ENCODE results near the gene CDKAL1.
"Not testable (repeated sequence)": the region's sequence is repeated elsewhere in the genome, so short reads cannot be mapped to it uniquely, and the experiment has no call there.

CDKAL1 gene

DNA sequence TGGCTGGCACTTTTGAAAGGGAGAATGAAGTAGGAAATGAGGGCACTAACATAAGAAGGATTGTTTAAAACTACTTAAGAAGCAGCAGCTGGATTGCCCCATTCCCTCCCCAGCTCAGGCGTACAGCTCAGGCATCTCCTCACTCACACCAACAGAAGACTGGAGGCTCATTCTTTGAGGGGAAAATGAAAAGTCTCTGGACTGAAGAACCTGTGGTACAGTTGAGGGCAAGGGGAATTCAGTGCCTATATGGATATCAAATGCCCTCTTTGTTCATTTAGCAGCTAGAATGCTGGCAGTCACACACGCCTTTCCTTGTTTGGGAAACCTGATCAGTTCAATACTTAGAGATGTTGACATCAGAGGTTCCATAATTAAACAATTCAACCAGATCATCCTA, 557.2 kb downstream of the CDKAL1 start:
- DNase-seq = no peak

DNA sequence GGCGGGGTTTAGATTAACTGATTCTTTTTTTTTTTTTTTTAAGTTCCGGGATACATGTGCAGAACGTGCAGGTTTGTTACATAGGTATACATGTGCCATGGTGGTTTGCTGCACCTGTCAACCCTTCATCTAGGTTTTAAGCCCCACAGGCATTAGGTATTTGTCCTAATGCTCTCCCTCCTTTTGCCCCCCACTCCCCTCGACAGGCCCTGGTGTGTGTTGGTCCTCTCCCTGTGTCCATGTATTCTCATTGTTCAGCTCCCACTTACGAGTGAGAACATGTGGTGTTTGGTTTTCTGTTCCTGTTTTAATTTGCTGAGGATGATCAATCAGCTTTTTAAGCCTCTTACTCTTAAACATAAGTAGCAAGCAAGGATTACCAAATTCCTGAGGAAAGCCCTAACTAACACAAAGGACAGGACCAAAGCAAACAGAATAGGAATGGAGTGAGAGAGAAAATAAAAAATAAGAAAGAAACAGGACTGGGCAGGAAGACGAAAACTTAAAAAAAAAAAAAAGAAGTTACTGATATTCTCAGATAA, 558.0 kb downstream of the CDKAL1 start:
- DNase-seq = not testable (repeated sequence)

DNA sequence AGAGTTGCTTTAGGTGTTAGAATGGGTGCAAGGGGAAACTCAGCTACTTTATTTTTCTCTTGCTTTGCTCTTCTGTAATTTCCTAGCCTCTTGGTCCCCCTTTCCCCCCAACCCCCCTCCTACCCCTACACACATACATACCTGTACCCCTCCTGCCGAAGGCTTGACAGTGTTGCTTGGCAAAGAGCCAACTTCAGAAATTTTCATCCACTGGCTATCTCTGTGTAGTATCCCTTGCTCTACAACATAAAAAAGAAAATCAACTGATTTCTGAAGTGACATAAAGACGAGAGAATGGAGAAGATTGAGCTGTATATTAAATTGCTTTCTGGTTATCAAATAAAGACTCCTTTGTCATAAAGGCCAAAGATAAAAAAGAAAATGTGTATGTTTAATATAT, 561.2 kb downstream of the CDKAL1 start:
- DNase-seq = no peak

DNA sequence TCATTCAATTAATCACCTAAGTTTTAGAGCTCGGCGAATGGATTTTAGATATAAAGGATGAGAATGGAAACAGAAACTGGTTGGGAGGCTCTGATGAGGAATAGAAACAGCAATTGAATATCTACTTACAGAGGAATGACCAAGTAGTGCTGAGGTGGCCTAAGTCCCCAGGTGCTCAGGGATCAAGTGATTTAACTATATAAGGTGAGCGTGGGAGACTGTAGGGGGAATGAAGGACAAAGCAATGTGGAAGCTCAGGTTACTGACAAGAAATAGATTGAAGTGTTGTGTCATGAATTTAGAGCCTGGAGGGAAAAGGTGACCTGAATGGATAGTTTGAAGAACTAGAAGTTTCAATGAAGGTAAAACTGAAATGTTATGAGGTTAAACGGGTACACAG, 563.9 kb downstream of the CDKAL1 start:
- no peak for DNase-seq

DNA sequence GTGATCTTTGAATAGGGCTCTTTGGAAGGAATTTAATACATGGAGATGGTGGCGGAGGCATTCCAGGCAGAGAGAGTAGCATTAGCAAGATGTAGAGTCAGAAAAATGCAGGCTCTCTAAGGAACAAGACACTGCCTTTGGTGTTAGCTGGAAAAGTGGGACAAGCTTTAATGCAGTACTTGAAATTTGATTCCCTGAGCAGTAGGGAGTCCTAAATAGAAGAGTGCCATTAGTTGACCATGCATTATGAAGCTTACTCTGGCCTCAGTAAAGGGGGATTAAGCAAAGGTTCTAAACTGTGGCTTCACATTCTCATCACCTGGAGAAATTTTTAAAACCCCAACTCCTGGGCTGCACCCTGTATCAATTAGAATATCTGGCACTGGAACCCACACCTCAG, 564.5 kb downstream of the CDKAL1 start:
- DNase-seq = no peak

DNA sequence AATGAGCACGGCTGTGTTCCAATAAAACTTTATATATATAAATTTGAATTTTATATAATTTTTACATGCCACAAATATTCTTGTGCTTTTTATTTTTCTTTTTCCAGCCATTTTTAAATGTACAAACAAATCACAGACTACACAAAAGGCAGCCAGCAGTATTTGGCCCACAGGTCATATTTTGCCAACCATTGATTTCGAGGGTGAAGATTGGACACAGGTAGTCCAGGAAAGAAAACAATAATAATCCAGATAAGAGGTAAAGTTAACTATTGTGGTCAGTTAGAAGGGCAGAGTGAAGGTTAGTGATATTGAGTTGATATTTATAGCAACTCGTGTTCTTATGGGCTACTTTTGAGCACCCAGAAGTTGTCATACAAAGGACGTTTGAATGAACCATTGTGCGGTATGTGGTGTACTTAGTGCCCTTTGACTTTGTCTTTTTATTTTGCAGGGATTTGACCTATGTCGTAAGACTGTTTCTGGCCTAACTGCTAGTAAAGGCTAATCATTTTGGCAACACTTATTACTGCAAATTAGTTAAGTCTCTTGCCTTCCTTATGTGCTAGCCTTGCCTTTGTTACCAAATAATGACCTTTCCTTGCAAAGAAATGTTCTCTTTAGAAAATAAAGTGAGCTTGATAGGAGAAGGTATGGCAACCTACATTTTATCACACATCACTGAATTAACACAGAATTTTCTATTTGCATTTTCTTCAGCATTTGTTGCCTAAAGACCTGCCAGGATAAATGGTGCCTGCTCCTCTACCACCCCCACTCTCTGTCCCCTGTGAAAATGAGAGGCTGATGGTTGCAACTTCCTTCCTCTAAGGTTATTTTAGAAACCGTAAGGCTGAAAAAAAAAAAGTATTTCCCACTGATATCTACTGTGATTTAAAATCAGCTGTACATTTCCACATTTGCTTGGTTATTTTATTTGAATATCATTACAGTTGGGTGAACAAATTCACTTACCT, 565.4 kb downstream of the CDKAL1 start:
- no peak for DNase-seq

DNA sequence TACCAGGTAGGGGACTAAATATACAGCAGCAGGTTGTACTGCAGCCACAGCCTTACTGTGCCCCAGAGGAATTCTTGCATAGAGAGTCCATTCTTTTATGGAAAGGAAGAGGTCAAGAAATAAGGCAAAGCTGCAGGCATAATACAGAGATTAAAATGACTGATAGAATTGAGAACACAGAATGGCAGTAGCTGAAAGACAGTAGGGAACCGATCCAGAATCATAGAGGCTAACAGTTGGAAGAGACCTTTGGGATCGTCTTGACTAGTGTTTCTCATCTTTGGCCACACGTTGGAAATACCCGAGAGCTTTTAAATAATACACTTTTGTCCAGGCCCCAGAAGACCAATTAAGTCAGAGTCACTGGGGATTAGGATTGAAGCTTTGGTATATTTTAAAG, 566.7 kb downstream of the CDKAL1 start:
- DNase-seq = no peak

DNA sequence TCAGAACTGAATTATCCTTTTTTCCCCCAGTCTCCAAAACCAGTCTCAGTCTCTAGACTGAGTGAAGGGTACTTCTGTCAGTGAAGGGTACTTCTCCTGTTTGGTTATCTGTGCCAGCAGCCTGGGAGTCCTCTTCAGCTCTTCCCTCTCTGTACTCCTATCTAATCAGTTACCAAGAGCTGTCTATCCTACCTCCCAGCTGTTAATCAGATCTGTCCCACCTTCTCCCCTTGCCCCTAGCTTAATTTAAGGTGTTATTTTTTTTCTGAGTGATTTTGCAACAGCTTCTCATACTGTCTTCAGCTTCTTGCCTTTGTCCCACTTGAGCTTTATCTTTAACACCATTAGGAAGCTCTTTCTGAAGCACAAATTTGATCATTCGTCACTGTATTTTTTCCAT, 567.4 kb downstream of the CDKAL1 start:
- DNase-seq = no peak

DNA sequence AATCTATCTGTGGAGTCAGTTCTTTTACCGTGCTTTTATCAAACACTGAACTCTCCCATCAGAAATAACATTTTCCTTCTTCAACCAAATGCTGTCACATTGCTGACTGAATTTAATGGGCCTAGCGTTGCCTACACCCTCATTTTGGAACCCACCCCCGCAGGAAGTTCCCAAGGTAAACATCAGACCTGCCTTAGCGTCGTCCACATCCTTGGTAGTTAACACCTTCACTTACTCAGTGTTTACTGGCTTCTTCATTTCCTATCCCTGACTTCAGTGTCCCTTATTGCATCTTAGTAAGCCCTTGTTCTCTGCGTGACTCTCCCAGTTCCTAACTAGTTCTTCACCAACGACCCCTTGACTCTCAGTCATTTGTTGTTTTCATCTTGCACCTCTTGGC, 567.9 kb downstream of the CDKAL1 start:
- DNase-seq = no peak

DNA sequence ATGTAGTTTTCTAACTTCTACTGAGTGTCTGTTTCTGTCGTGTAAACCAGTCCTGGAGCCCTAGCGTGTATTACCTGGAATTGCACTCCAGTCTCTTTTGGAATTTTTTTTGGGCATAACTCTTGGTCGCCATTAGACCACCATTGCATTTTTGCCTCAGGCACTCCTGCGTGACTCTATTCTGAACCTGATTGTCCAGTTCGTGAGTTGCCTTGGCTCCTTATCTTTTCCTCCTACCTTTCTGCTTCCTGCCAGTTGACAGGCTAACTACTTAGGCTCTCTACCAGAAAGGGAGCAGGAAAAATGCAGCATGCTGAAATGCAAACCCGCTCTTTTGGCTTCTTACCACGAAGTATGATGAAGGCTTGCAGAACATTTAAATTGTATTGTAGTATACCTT, 568.4 kb downstream of the CDKAL1 start:
- DNase-seq = no peak

DNA sequence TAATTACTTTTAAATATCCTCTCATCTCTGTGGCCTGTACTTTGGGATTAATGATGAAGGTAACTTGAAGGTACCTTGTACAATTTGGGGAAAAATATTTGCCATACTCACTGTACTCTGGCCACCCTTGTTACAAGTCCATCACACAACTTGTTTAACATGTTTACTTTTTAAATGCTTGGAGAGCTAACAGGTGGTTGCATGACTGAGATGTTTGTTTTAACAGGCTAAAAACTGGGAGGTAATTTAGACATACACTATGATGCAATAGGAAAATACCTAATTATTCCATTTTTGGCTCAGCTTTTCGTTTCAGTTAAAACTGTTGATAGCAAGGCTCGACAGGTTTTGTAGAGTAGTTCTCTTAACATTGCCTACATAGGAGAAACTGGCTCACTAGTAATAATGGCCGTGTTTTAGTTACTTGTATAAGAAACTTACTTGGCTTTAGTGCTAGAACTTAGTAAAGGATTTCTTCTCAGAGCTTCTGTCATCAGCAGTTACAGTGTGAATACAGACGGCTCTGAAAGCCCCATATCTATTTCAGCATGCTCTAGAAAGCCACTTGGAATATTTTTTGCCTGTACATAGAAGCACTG, 569.5 kb downstream of the CDKAL1 start:
- DNase-seq = no peak

DNA sequence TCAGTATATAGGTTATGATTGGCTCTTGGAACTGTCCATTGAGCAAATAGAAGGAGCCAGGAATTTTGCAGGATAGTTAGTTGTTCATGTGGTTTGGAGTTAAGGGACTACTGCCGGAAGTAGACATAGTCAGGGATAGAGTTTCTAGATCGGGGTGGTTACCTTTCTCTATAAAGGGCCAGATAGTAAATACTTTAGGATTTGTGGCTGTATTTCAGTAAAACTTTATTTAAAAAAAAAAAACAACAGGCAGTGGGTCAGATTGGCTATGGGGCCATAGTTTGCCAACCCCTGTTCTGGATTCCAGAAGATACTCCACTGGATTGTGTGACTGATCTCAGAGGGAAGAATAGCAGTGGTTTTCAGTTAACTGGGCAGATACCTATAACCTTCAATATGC, 570.0 kb downstream of the CDKAL1 start:
- DNase-seq = no peak

DNA sequence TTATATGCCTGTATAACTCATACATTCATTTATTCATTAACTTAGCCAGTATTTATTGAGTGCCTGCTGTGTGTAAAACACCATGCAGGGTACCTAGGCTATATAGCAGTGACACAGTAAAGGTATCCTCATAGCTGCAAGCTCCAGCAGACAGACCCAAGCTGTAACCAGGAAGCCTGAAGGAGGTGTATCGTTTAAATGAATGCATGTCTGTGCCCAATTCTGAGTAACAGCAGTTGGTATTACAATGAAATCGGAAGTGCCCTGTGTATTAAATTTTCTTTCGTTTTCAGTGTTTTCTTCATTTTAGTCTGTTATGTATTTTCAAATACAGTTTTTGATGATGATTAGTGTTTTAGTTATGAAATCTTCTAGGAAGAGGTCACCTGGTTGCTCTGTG, 573.5 kb downstream of the CDKAL1 start:
- no peak for DNase-seq

DNA sequence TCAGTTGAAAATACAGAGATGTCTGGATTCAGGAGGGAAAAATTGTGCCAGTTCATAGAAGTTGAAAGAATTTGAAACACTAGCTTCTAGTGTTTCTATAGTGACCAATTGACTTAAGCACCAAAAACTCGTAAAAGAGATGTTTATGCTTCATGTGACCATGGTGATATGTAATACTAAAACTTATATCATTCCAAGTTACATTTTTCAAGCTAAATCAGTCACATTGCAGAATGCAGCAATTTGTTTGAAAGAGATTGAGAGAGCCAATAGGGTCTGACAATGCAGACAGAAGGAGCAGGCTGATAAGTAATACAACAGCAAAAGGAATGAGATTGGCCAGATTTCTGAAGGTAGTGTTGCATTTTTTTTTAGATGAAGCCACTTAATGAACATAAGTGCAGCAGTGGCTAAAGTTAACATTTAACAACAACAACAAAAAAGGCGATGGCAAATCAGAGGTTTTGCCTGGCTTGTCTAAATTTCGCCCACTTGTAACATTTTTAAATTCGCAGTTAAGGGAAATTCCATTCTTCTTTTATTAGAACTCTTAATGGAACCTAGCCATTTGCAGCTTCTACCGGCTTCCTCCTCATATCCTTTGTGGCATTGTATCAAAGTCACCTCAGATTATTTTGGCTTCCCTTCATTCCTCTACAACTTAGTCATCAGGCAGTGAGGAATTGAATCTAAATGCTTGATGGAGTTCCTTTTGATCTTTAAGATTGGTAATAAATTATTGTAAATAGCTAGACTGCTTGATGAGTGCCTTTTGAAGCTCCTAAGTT, 575.3 kb downstream of the CDKAL1 start:
- DNase-seq = no peak

DNA sequence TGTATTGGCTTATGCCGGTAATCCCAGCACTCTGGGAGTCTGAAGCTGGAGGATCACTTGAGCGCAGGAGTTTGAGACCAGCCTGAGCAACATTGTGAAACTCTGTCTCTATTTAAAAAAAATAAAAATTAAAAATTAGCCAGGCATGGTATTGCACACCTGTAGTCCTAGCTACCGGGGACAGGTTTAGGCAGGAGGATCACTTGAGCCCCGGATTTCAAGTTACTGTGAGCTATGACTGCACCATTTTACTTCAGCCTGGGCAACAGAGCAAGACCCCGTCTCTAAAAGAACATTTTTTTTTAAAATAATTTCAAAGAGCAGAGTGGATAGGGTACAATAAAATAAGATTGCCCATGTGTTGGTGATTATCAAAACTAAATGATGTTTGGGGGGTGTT, 576.4 kb downstream of the CDKAL1 start:
- no peak for DNase-seq

DNA sequence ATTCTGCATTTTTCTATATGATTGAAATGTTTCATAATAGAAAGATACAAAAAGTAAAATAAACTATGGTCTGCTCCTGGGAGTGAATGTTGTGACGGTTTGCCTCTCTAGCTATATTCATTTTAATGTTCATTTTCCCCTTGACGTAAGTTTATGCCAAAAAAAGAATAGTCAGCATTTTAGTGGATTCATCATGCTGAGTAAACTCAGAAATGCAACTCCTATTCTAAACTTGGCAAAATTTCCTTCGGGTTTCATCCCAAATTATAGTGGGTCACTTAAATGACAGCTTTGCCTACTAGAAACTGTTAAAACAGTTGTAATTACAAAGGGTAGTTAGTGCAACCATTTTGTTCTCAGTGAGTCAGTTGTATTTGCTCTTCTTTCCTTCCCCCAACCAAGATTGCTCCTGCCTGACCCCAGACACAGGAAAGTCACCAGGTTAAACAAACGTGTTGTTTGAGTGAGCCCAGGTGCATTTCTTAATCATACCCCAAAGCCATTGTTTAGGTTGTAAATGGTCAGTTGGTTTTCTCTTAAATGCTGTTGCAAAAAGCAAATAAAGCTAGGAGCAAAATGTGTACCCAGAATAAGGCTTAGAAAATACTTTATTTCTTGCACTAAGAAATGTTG, 577.0 kb downstream of the CDKAL1 start:
- DNase-seq = no peak

DNA sequence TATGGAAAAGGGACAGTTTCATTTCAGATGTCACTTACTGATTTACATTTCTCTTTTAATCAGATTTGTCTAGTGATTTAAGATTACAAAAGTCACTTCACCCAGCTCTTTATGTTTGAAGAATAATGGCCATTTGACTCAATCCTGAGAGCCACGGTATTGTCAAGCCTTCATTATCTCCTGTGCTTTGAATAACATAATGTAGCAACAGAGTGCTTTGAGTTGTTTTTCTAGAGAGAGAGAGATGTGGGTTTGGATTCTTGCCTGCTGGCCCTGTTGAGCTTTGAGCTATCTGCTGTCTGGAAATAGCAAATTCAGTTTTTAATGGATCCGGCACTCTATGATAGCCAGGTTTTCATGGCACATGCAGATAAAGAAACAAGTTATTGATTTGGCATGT, 580.9 kb downstream of the CDKAL1 start:
- no peak for DNase-seq

DNA sequence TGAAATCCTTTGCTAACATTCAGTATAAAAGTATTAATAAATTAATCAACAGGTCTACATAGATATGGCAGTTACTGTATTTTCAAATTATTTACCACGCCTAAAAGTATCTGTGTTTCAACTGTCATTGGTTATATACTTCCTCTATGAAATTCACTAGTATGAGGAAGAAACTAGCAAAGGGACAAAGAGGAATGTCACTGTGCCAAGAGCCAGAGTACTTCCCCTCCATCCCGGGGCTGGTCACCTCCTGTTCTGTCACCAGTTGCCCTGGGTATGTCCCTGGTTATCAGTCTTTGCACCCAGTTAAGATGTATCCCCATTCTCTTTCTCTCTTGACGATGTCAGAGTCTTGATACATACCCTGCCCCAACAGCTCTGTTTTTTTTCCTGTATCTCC, 582.5 kb downstream of the CDKAL1 start:
- no peak for DNase-seq

DNA sequence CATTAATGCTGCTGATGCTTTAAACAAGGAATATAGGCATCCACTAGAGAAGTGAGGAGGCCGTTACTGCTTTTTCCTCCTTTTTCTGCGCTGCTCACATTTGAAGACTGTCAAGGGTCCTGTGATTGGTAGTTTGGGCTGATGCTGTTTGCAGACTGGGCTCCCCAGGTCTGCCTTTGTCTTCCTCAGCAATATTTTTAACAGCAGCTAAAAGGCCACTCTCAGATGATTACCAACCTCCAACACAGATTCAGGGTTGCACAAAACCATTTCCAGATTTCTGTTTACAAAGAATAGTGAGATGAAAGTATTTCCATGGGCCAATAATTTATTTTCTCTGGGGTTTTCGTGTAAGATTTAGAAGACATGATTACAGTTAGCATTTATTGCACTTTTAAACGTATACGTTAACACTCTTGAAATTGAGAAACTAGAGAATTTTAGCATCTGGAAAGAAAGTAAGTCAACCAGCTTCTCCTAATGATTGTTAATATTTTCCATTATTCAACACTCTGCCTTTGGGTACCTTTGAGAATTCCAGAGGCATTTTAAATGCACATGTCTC, 584.0 kb downstream of the CDKAL1 start:
- no peak for DNase-seq

DNA sequence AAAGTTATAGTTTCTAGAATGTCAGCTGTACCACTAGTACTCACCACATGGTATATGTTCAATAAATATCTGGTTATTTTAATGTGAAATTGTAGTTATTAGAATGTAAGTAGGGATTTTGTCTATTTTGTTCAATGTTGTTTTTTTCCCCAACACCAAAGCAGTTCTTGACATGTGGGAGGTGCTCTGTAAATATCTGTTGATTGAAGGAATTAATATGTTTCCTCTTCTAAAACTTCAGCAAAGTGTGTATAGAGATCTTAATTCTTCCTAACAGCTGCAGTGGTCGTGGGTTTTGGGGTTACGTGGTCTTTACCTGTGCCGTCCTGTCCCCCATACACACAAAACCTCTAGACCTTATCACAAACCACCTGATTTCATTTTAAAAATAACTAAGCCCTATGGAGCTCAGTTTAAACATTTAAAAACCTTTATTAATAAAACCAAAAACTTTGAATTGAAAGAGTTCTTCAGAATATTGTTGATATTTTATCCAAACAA, 587.4 kb downstream of the CDKAL1 start:
- no peak for DNase-seq

DNA sequence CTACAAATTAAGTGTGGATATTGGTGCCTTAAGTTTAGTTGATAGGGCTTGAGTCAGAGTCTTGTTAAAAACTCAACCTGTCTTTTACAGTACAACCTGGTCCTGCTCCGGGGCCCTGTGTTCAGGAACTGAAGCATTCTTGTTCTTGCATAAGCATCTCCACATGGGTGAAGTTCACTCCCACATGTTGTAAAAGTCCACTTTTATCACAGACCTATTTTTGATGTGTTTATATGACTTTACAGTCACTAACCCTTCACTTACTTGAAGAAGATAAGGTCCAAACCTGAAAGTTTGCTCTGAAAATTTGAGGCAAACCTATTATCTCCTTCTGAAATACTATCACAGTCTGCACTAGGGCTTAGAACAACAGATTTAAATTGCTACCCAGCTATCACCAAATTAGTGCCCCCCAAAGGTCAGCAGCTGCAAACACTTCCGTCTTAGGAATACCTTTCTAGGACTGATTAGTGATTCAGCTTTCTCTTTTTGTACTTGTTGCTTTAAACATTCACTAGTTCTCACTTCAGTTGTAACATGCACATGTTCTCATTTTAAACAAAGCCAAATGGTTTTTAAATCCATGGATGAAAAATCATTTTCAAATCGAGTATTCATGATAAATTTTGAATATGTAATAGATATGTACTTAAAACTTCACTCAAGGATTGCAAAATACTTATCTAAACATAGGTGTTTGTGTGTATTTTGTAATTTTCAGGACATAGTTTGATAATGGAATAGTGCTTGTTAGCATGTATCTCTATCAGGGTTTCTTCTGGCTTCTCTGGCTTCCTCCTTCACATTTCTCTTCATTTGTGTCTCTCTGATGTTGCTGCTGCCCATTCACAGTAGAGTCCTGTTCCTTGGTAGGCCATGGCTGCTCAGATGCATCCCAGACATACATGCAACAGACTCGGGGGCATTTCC, 589.5 kb downstream of the CDKAL1 start:
- DNase-seq = no peak

Measured in amniotic stem cell (primary cell).